Stimulated activated CD4-positive, alpha-beta T cell treated with anti-CD3 and anti-CD28 coated beads, TNF-alpha, amount 100 ng/mL, for 4 hours (primary cell): ENCODE results near the gene SLC7A9.
"Not testable (repeated sequence)": the region's sequence is repeated elsewhere in the genome, so short reads cannot be mapped to it uniquely, and the experiment has no call there.

ENCODE experiments used
- DNase-seq, 3 experiments: peaks; one replicate each; pipeline ENCODE4 v3.0.0-alpha.2; 2020; ENCODE audit warnings: low read depth in 3 of 3

The SLC7A9 gene

DNA sequence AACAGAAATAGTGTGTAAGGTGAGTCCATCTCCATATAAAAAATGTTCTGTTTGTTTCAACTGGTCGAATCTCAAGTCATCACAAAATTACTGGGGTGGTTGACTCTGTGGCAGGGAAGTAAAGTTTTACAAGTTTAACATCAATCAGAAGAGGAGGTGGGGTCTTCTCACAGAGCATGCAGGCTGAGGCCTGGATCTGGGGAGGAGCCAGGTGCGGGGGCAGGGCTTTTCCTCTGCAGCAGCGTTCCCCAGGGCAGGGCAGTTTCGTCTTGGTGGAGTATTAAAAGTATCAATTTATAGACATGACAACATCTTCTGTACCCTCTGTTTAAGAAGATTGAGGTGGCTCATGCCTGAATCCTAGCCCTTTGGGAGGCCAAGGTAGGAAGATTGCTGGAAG is 68.8 kb downstream of the SLC7A9 start:
- DNase-seq, result no peak

DNA sequence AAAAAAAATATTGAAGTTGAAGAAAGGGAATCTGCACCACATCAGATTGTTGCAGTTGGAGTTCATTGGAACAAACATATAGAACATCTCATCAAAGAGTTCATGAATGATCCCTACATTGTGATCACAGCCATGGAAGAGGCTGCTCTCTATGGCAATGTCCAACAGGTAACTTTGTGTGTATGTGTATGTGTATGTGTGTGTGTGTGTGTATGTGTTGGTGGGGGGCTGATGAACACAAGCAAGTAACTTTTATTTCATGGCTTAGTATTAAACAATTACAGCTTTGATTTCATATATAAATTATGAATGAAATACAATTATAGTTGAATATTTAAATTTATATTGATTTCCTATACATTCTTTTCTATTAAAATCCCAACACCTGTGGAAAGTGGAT is 69.4 kb downstream of the SLC7A9 start:
- no peak for DNase-seq

GRCh38 chr19:32798201-32798600 is 71.4 kb downstream of the SLC7A9 start:
- DNase-seq, result no peak

GRCh38 chr19:32789429-32789828 is 80.1 kb downstream of the SLC7A9 start:
- DNase-seq, result no peak

DNA sequence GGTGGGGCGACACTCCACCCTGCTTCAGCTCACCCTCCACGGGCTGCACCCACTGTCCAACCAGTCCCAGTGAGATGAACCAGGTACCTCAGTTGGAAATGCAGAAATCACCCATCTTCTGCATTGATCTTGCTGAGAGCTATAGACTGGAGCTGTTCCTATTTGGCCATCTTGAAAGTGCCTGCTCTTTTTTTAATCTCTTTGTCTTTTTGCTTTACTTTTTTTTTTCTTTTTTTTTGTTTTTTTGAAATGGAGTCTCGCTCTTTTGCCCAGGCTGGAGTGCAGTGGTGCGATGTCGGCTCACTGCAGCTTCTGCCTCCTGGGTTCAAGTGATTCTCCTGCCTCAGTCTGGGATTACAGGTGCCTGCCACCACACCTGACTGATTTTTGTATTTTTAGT is 81.7 kb downstream of the SLC7A9 start:
- not testable (repeated sequence) for DNase-seq

DNA sequence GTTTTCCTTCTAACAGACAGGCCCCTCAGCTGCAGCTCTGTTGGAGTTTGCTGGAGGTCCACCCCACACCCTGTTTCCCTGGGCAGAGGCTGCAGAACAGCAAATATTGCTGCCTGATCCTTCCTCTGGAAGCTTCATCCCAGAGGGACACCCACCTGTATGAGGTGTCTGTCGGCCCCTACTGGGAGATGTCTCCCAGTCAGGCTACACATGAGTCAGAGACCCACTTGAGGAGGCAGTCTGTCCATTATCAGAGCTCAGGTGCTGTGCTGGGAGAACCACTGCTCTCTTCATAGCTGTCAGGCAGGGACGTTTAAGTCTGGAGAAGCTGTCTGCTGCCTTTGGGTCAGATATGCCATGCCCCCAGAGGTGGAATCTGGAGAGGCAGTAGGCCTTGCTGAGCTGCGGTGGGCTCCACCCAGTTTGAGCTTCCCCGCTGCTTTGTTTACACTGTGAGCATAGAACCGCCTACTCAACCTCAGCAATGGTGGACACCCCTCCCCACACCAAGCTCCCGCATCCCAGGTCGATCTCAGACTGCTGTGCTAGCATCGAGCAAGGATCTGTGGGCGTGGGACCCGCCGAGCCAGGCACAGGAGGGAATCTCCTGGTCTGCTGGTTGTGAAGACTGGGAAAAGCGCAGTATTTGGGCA is 82.3 kb downstream of the SLC7A9 start:
- not testable (repeated sequence) for DNase-seq

DNA sequence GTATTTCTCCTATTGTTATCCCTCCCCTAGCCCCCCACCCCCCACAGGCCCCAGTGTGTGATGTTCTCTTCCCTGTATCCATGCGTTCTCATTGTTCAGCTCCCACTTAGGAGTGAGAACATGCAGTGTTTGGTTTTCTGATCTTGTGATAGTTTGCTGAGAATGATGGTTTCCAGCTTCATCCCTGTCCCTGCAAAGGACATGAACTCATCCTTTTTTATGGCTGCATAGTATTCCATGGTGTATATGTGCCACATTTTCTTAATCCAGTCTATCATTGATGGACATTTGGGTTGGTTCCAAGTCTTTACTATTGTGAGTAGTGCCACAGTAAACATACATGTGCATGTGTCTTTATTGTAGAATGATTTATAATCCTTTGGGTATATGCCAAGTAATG is 87.5 kb downstream of the SLC7A9 start:
- DNase-seq, result not testable (repeated sequence)

- no peak for DNase-seq
Observed at GRCh38 chr19:32781280-32781679, 88.3 kb downstream of the SLC7A9 start.
